ENCODE results near the gene SLC29A3. TPM values are rescaled to one million over a fixed set of nuclear protein-coding genes. Genes with fewer than 3 reads are reported as not detected.
A peak's percentile ranks its signal among the peaks of the same experiment; 100 is the strongest.

Gene SLC29A3
- total RNA-seq, 3 donors from 2014 or later, result 5.0 to 5.5 (median 5.4) TPM

DNA sequence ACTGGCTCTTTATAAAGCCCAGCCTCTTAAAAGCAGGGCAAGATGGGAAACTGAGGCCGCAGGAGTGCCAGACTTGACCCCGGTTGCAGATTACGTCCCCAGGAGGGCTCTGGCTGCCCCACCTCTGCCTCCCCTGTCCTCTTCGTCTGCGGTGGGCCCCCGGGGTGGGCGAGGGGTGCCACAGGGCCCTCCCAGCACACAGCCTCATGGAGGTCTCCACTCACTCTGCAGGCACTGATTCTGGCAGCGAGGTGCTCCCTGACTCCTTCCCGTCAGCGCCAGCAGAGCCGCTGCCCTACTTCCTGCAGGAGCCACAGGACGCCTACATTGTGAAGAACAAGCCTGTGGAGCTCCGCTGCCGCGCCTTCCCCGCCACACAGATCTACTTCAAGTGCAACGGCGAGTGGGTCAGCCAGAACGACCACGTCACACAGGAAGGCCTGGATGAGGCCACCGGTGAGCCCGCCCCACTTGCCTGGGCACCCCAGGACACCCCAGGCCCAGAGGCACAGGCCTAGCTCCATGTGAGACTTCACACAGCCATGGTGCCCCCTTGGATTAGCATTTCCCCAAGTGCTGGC lies 39.4 kb upstream of the SLC29A3 start:
- Mint-ChIP-seq H3K4me3 (no peak overlapping the region), H3K4me1 (ENCODE audit: low read depth) (no peaks in the 10 kb centered on the region), H3K9me3 (no peaks in the 10 kb centered on the region), H3K27me3 (ENCODE audit: low read depth) (no peaks in the 10 kb centered on the region), H3K36me3 (ENCODE audit: insufficient read depth) (no peaks in the 10 kb centered on the region)
- no peak for ATAC-seq
- no peak for DNase-seq

DNA sequence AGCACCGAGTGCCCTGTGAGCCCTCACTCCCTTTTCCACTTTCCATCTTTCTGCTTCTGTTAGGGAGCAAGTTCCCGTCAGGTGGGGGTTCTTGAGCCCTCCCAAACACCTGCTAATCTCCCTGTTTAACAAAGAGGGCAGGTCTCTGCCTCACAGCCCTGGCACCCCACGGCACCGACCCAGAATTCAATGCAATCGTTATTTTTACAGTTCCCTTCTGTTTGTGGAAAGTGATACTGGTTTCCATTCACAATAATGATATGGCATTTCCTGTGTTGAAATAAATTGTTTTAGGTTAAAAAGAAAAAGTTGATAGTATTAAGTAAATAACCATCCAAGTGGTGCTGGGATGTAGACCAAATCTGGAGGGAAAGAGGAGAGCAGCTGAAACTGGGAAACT lies 38.8 kb upstream of the SLC29A3 start:
- no peak overlapping the region for H3K4me3 Mint-ChIP-seq
- no peaks in the 10 kb centered on the region for H3K4me1 Mint-ChIP-seq (ENCODE audit: low read depth)
- ATAC-seq (no peak), DNase-seq (no peak)
- no peaks in the 10 kb centered on the region for H3K36me3 Mint-ChIP-seq (ENCODE audit: insufficient read depth)
- no peaks in the 10 kb centered on the region for H3K9me3 Mint-ChIP-seq
- no peaks in the 10 kb centered on the region for H3K27me3 Mint-ChIP-seq (ENCODE audit: low read depth)

GRCh38 chr10:71280825-71281224 lies 38.2 kb upstream of the SLC29A3 start:
- Mint-ChIP-seq H3K9me3 (no peaks in the 10 kb centered on the region), H3K4me1 (ENCODE audit: low read depth) (no peaks in the 10 kb centered on the region)

GRCh38 chr10:71281646-71282322 lies 37.3 kb upstream of the SLC29A3 start:
- Mint-ChIP-seq H3K4me3 (no peak overlapping the region), H3K9me3 (no peaks in the 10 kb centered on the region), H3K36me3 (ENCODE audit: insufficient read depth) (no peaks in the 10 kb centered on the region), H3K27me3 (ENCODE audit: low read depth) (no peaks in the 10 kb centered on the region), H3K4me1 (ENCODE audit: low read depth) (no peaks in the 10 kb centered on the region)
- no peak for ATAC-seq
- DNase-seq, result no peak

More at GRCh38 chr10:71280825-71281224, 38.2 kb upstream of the SLC29A3 start:
- H3K4me3 Mint-ChIP-seq, result no peak overlapping the region
- DNase-seq, result no peak
- H3K36me3 Mint-ChIP-seq (ENCODE audit: insufficient read depth), result no peaks in the 10 kb centered on the region
- no peak for ATAC-seq
- H3K27me3 Mint-ChIP-seq (ENCODE audit: low read depth), result no peaks in the 10 kb centered on the region

GRCh38 chr10:71282323-71282680 lies 36.8 kb upstream of the SLC29A3 start:
- no peak for ATAC-seq
- Mint-ChIP-seq H3K9me3 (no peaks in the 10 kb centered on the region), H3K4me1 (ENCODE audit: low read depth) (no peaks in the 10 kb centered on the region), H3K4me3 (no peak overlapping the region), H3K27me3 (ENCODE audit: low read depth) (no peaks in the 10 kb centered on the region), H3K36me3 (ENCODE audit: insufficient read depth) (no peaks in the 10 kb centered on the region)
- DNase-seq, result no peak

DNA sequence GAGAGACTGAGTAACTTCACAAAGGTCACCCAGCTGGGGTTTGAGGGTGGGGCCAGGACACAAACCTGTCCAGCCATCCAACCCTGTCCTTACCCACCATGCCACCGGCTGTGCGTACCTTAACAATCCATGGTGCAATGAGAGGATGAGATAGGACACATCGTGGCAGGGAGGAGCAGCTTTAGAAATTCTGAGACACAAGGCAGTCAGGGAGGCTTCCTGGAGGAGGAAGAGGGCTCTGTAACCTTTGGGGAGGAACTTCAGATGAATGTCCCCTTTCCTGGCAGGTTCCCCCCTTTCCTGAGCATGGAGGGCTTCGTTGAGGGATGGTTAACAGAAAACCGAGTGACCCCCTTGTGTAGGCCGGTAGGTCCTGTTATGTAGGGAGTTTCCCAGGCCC lies 35.6 kb upstream of the SLC29A3 start:
- H3K27me3 Mint-ChIP-seq (ENCODE audit: low read depth), result no peaks in the 10 kb centered on the region
- no peaks in the 10 kb centered on the region for H3K9me3 Mint-ChIP-seq
- no peak overlapping the region for H3K4me3 Mint-ChIP-seq
- DNase-seq (no peak), ATAC-seq (no peak)
- no peaks in the 10 kb centered on the region for H3K4me1 Mint-ChIP-seq (ENCODE audit: low read depth)
- H3K36me3 Mint-ChIP-seq (ENCODE audit: insufficient read depth), result no peaks in the 10 kb centered on the region

DNA sequence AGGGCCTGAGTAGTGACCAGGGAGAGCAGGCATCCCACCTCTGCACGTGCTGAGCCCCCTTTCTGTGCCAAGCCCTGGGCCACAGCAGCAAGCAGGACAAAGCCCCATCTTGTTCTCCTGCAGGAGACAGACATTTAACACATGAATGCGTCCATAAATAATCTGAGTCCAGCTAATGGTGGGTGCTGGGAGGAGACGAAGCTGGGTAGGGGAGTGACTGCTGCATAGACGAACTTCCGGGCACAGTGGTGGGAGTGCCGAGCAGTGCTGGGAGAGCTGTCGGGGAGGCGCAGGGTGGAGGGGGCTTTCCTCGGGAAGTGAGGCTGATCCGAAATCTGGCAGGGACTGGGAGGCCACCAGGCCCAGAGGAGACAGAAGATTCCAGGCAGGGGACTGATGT lies 35.2 kb upstream of the SLC29A3 start:
- no peaks in the 10 kb centered on the region for H3K27me3 Mint-ChIP-seq (ENCODE audit: low read depth)
- H3K36me3 Mint-ChIP-seq (ENCODE audit: insufficient read depth), result no peaks in the 10 kb centered on the region
- ATAC-seq (no peak), DNase-seq (no peak)
- no peak overlapping the region for H3K4me3 Mint-ChIP-seq
- no peaks in the 10 kb centered on the region for H3K4me1 Mint-ChIP-seq (ENCODE audit: low read depth)
- no peaks in the 10 kb centered on the region for H3K9me3 Mint-ChIP-seq

- no peak for ATAC-seq
- H3K4me3 Mint-ChIP-seq, result no peak overlapping the region
- H3K4me1 Mint-ChIP-seq (ENCODE audit: low read depth), result no peaks in the 10 kb centered on the region
- H3K27me3 Mint-ChIP-seq (ENCODE audit: low read depth), result no peaks in the 10 kb centered on the region
- no peak for DNase-seq
- no peaks in the 10 kb centered on the region for H3K36me3 Mint-ChIP-seq (ENCODE audit: insufficient read depth)
- no peaks in the 10 kb centered on the region for H3K9me3 Mint-ChIP-seq
Measured at GRCh38 chr10:71284544-71285179, 34.4 kb upstream of the SLC29A3 start.

DNA sequence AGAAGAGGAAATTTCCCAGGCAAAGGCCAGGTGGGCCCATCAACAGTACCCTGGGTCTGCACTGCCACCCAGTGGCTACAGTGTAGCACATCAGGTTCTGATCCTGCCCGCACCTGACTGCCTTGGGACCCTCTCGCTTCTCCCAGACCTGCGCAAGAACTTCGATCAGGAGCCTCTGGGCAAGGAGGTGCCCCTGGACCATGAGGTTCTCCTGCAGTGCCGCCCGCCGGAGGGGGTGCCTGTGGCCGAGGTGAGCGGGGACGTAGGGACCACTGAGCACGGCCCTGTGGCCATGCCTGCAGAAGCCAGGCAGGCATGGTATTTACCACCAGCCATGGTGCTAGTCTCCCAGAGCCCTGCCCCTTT lies 33.9 kb upstream of the SLC29A3 start:
- ATAC-seq (peak; percentile 51 to 68), DNase-seq (no peak)
- H3K9me3 Mint-ChIP-seq, result no peaks in the 10 kb centered on the region
- H3K4me3 Mint-ChIP-seq, result no peak overlapping the region
- no peaks in the 10 kb centered on the region for H3K4me1 Mint-ChIP-seq (ENCODE audit: low read depth)
- no peaks in the 10 kb centered on the region for H3K36me3 Mint-ChIP-seq (ENCODE audit: insufficient read depth)
- H3K27me3 Mint-ChIP-seq (ENCODE audit: low read depth), result no peaks in the 10 kb centered on the region

- H3K4me1 Mint-ChIP-seq (ENCODE audit: low read depth), result no peaks in the 10 kb centered on the region
- no peak for DNase-seq
- H3K36me3 Mint-ChIP-seq (ENCODE audit: insufficient read depth), result no peaks in the 10 kb centered on the region
- ATAC-seq, result no peak
- no peak overlapping the region for H3K4me3 Mint-ChIP-seq
- H3K27me3 Mint-ChIP-seq (ENCODE audit: low read depth), result no peaks in the 10 kb centered on the region
- no peaks in the 10 kb centered on the region for H3K9me3 Mint-ChIP-seq
Measured at GRCh38 chr10:71285986-71286385, 33.1 kb upstream of the SLC29A3 start.

GRCh38 chr10:71286521-71287294 lies 32.4 kb upstream of the SLC29A3 start:
- Mint-ChIP-seq H3K4me3 (no peak overlapping the region), H3K27me3 (ENCODE audit: low read depth) (no peaks in the 10 kb centered on the region), H3K36me3 (ENCODE audit: insufficient read depth) (no peaks in the 10 kb centered on the region), H3K9me3 (no peaks in the 10 kb centered on the region), H3K4me1 (ENCODE audit: low read depth) (no peaks in the 10 kb centered on the region)
- ATAC-seq (no peak), DNase-seq (no peak)

DNA sequence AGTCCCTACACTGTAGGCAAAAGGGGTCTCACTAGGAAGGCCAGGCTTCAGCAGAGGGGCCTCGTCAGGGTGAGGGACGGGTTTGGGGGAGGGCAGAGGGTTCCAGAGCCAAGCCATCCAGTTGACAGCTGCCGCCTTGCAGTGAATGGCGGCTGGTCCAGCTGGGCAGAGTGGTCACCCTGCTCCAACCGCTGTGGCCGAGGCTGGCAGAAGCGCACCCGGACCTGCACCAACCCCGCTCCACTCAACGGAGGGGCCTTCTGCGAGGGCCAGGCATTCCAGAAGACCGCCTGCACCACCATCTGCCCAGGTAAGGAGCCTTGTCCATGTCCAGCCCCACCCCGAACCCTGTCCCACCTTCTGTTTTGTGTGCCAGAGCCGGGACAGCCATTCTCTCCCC lies 31.6 kb upstream of the SLC29A3 start:
- DNase-seq (no peak), ATAC-seq (no peak)
- H3K4me1 Mint-ChIP-seq (ENCODE audit: low read depth), result no peaks in the 10 kb centered on the region
- no peaks in the 10 kb centered on the region for H3K27me3 Mint-ChIP-seq (ENCODE audit: low read depth)
- no peaks in the 10 kb centered on the region for H3K36me3 Mint-ChIP-seq (ENCODE audit: insufficient read depth)
- H3K4me3 Mint-ChIP-seq, result no peak overlapping the region
- no peaks in the 10 kb centered on the region for H3K9me3 Mint-ChIP-seq

GRCh38 chr10:71288461-71288860 lies 30.6 kb upstream of the SLC29A3 start:
- H3K4me3 Mint-ChIP-seq, result no peak overlapping the region
- H3K9me3 Mint-ChIP-seq, result no peaks in the 10 kb centered on the region
- H3K27me3 Mint-ChIP-seq (ENCODE audit: low read depth), result no peaks in the 10 kb centered on the region
- no peaks in the 10 kb centered on the region for H3K36me3 Mint-ChIP-seq (ENCODE audit: insufficient read depth)
- no peaks in the 10 kb centered on the region for H3K4me1 Mint-ChIP-seq (ENCODE audit: low read depth)
- ATAC-seq, result no peak
- DNase-seq, result no peak

DNA sequence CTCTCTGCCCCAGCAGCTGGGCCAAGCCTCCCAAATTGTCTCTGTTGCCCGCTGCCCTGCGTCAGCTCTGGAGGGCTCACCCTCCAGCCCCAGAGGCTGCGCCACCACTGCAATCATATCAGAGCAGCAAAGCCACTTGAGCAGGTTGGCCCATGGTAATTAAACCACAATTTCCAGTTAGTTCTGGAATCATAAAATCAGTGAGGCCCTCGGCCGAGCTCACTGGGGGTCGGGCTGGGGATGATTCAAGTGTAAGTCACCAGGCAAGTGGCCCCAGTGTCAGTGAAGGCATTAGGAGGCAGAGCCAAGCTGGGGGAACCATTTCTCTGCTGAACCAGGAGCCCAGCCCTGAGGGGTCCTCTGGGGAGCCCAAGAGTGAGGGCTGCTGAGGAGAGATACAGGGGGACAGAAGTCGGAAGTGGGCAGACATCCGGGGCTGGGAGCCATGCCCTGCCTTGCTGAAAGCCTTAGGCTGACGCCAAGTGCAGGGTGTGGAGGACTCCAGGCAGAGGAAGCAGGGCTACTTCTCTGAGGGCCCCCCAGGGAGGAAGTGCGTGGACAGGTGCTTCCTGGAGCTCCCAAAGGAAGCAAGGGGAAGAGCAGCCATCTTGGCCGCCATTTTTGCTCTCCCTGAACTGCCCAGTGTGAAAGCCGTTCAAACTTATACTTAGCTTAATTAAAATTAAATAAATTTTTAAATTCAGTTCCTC lies 29.5 kb upstream of the SLC29A3 start:
- DNase-seq (no peak), ATAC-seq (no peak)
- Mint-ChIP-seq H3K36me3 (ENCODE audit: insufficient read depth) (no peaks in the 10 kb centered on the region), H3K4me3 (no peak overlapping the region), H3K4me1 (ENCODE audit: low read depth) (no peaks in the 10 kb centered on the region), H3K9me3 (no peaks in the 10 kb centered on the region), H3K27me3 (ENCODE audit: low read depth) (no peaks in the 10 kb centered on the region)
